LHCN-M2 (cell line): ENCODE data around the gene OR6Y1. TPM values are rescaled to one million over a fixed set of nuclear protein-coding genes. Genes with fewer than 3 reads are reported as not detected.

Source experiments
- DNase-seq: peaks from one replicate; pipeline ENCODE4 v3.0.0-alpha.2; 2012; ENCODE audit warnings: low read depth
- total RNA-seq: library from RNA; depleted of rRNA; stranded (reverse); fragments of >200 nt; gene quantifications from 2 replicates; pipeline ENCODE4 v1.2.3, GENCODE V29; 2014; rRNA removed

The OR6Y1 gene
- total RNA-seq, 1 experiment from 2014 or later, result not detected

- DNase-seq, result peak; percentile 3
Observed at GRCh38 chr1:158506369-158506987, 47.7 kb downstream of the OR6Y1 start.

DNA sequence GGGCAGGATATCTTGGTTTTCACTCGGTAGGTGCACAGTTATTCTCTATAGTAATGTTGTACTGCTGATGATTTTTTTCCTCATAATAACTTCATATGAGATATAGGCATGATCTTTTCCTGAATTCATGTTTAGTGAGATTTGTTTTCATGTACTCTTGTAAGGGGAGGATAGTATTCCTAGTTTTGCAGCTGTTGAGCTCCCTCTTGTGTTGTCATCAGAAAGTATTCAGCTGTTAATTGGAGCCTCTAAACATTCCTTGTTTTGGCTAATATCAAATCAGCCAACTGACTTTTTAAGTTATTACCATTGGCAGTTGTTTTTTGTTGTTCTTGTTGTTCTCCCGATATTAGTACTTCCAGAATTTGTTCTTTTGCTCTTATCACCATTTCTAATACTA is 57.8 kb downstream of the OR6Y1 start:
- no peak for DNase-seq

DNA sequence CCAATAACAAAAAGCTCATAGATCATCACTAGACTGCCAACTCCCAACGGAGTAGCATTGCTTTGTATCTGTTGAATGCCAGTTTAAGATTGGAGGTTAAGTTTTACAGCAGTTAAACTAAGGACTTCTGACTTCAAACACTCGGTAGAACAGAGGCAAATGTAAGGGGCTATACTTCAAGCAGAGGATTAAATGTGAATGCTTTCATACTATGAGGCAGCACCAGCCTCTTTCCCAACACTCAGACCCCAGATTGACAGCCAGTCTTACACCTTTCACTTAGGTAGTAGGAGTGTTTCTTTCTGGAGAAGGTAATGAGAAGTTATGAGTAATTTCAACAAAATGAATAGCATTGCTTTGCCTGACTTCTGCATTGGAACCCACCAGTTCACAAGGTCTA is 59.4 kb downstream of the OR6Y1 start:
- no peak for DNase-seq

Other genes with a start within 250 kb of the OR6Y1 start
- gene CD1B, start 222.9 kb downstream of the OR6Y1 start, total RNA-seq, result not detected in 2 replicates
- gene CD1E, start 200.5 kb downstream of the OR6Y1 start, total RNA-seq, result not detected in 2 replicates
- not detected in 2 replicates for gene OR10T2, start 154.9 kb downstream of the OR6Y1 start, total RNA-seq
- not detected in 2 replicates for gene OR10K2, start 128.2 kb downstream of the OR6Y1 start, total RNA-seq
- not detected in 2 replicates for gene OR10K1, start 92.6 kb downstream of the OR6Y1 start, total RNA-seq
- gene OR10R2, start 82.2 kb downstream of the OR6Y1 start, total RNA-seq, result not detected in 2 replicates
- gene OR6P1, start 16.2 kb upstream of the OR6Y1 start, total RNA-seq, result not detected in 2 replicates
- not detected in 2 replicates for gene OR10X1, start 25.5 kb upstream of the OR6Y1 start, total RNA-seq
- not detected in 2 replicates for gene OR10Z1, start 50.9 kb upstream of the OR6Y1 start, total RNA-seq
- gene SPTA1, start 132.3 kb upstream of the OR6Y1 start, total RNA-seq, result not detected in 2 replicates
- not detected in 2 replicates for gene OR6K2, start 146.2 kb upstream of the OR6Y1 start, total RNA-seq
- not detected in 2 replicates for gene OR6K3, start 166.3 kb upstream of the OR6Y1 start, total RNA-seq
- not detected in 2 replicates for gene OR6K6, start 200.3 kb upstream of the OR6Y1 start, total RNA-seq
- gene OR6N1, start 217.8 kb upstream of the OR6Y1 start, total RNA-seq, result not detected in 2 replicates
- gene OR6N2, start 226.8 kb upstream of the OR6Y1 start, total RNA-seq, result not detected in 2 replicates